ENCODE results near the gene RNF141.

Gene RNF141

GRCh38 chr11:10478574-10479550 is 62.1 kb downstream of the RNF141 start:
- no peak for TF ChIP-seq CTCF (conservative IDR thresholded peaks at IDR 0.05; ENCODE audit: low read length)
- no peak for DNase-seq (ENCODE audit: low read depth)
- no peak overlapping the region for H3K4me3 ChIP-seq (ENCODE audit: low read length)

GRCh38 chr11:10478066-10478465 is 62.9 kb downstream of the RNF141 start:
- no peak for DNase-seq (ENCODE audit: low read depth)
- no peak for TF ChIP-seq CTCF (conservative IDR thresholded peaks at IDR 0.05; ENCODE audit: low read length)
- no peak overlapping the region for H3K4me3 ChIP-seq (ENCODE audit: low read length)

- no peak for TF ChIP-seq CTCF (conservative IDR thresholded peaks at IDR 0.05; ENCODE audit: low read length)
- no peak for DNase-seq (ENCODE audit: low read depth)
- H3K4me3 ChIP-seq (ENCODE audit: low read length) = no peak overlapping the region
These were observed 63.3 kb downstream of the RNF141 start for GRCh38 chr11:10477690-10478046.

GRCh38 chr11:10476927-10477689 is 63.9 kb downstream of the RNF141 start:
- DNase-seq (ENCODE audit: low read depth) = no peak
- H3K4me3 ChIP-seq (ENCODE audit: low read length) = no peak overlapping the region
- TF ChIP-seq CTCF (conservative IDR thresholded peaks at IDR 0.05; ENCODE audit: low read length) = no peak

- no peak overlapping the region for H3K4me3 ChIP-seq (ENCODE audit: low read length)
- no peak for DNase-seq (ENCODE audit: low read depth)
- no peak for TF ChIP-seq CTCF (conservative IDR thresholded peaks at IDR 0.05; ENCODE audit: low read length)
These were observed 64.6 kb downstream of the RNF141 start for GRCh38 chr11:10476342-10476741.

GRCh38 chr11:10474551-10474950 is 66.4 kb downstream of the RNF141 start:
- no peak overlapping the region for H3K4me3 ChIP-seq (ENCODE audit: low read length)
- DNase-seq (ENCODE audit: low read depth) = no peak
- no peak for TF ChIP-seq CTCF (conservative IDR thresholded peaks at IDR 0.05; ENCODE audit: low read length)

All from AG10803 (cell line).